HG02763 (cell line): ENCODE data around the gene CNTNAP2.

Experiments used
- ATAC-seq: cut with Tn5 transposase; IDR thresholded peaks from one replicate; pipeline ENCODE4 v1.9.1; 2021; ENCODE audit warnings: mild to moderate bottlenecking, moderate library complexity; ENCODE audit not compliant: unreplicated experiment

Gene CNTNAP2

GRCh38 chr7:147432576-147432975 lies 1316.0 kb downstream of the CNTNAP2 start:
- no peak for ATAC-seq

GRCh38 chr7:147436718-147437117 lies 1320.1 kb downstream of the CNTNAP2 start:
- no peak for ATAC-seq

GRCh38 chr7:147438216-147438615 lies 1321.6 kb downstream of the CNTNAP2 start:
- no peak for ATAC-seq

GRCh38 chr7:147443942-147444341 lies 1327.3 kb downstream of the CNTNAP2 start:
- ATAC-seq, result no peak

GRCh38 chr7:147452816-147453215 lies 1336.2 kb downstream of the CNTNAP2 start:
- no peak for ATAC-seq

GRCh38 chr7:147465223-147465622 lies 1348.6 kb downstream of the CNTNAP2 start:
- ATAC-seq, result no peak

GRCh38 chr7:147472556-147472955 lies 1356.0 kb downstream of the CNTNAP2 start:
- ATAC-seq, result no peak

GRCh38 chr7:147474862-147475261 lies 1358.3 kb downstream of the CNTNAP2 start:
- ATAC-seq, result no peak

GRCh38 chr7:147477526-147477925 lies 1360.9 kb downstream of the CNTNAP2 start:
- no peak for ATAC-seq

GRCh38 chr7:147478796-147479195 lies 1362.2 kb downstream of the CNTNAP2 start:
- ATAC-seq, result no peak

GRCh38 chr7:147483634-147484292 lies 1367.2 kb downstream of the CNTNAP2 start:
- ATAC-seq, result no peak

GRCh38 chr7:147485660-147486210 lies 1369.1 kb downstream of the CNTNAP2 start:
- no peak for ATAC-seq

GRCh38 chr7:147492606-147493005 lies 1376.0 kb downstream of the CNTNAP2 start:
- ATAC-seq, result no peak

- ATAC-seq, result no peak
Observed at GRCh38 chr7:147496209-147496608, 1379.6 kb downstream of the CNTNAP2 start.

GRCh38 chr7:147497246-147497645 lies 1380.6 kb downstream of the CNTNAP2 start:
- ATAC-seq, result no peak

- no peak for ATAC-seq
Observed at GRCh38 chr7:147498081-147498480, 1381.5 kb downstream of the CNTNAP2 start.

GRCh38 chr7:147509035-147509501 lies 1392.5 kb downstream of the CNTNAP2 start:
- ATAC-seq, result no peak

- no peak for ATAC-seq
Observed at GRCh38 chr7:147509541-147510200, 1393.1 kb downstream of the CNTNAP2 start.

- ATAC-seq, result no peak
Observed at GRCh38 chr7:147510201-147510542, 1393.6 kb downstream of the CNTNAP2 start.

GRCh38 chr7:147510923-147511322 lies 1394.3 kb downstream of the CNTNAP2 start:
- no peak for ATAC-seq

- ATAC-seq, result no peak
Observed at GRCh38 chr7:147513451-147513850, 1396.8 kb downstream of the CNTNAP2 start.

- no peak for ATAC-seq
Observed at GRCh38 chr7:147516391-147516790, 1399.8 kb downstream of the CNTNAP2 start.
